ENCODE results near the gene SESN2. TPM values are rescaled to one million over a fixed set of nuclear protein-coding genes. Genes with fewer than 3 reads are reported as not detected.

Gene SESN2
- total and polyA plus RNA-seq, 2 experiments from 2014 or later: 40.2 to 50.7 TPM

DNA sequence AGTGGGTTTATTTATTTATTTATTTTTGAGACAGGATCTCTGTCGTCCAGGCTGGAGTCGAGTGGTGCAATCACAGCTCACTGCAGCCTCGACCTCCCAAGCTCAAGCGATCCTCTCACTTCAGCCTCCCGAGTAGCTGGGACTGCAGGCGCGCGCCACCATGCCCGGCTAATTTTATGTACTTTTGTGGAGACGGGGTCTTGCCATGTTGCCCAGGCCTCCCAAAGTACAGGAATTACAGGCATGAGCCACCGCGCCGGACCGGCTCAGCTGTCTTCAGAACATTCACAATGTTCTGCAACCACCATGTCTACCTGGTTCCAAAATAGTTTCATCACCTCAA is 26.1 kb upstream of the SESN2 start:
- Histone ChIP-seq H3K9me3 (ENCODE audit: low read depth) (no peaks in the 10 kb centered on the region), H3K36me3 (replicated peaks; ENCODE audit: insufficient read depth, low read depth) (no peaks in the 10 kb centered on the region), H3K9me2 (replicated peaks; ENCODE audit: insufficient read depth) (no peaks in the 10 kb centered on the region), H4K20me1 (ENCODE audit: insufficient read depth, poor library complexity, severe bottlenecking) (peaks cover 3% of the 10 kb centered on the region), H2AFZ (peak overlapping the region; percentile 22), H3K27ac (no peak overlapping the region), H3K4me1 (ENCODE audit: insufficient read depth) (peaks cover 13% of the 10 kb centered on the region), H3K4me2 (peak overlapping the region; percentile 55), H3K27me3 (no peaks in the 10 kb centered on the region), H3K4me3 (no peak overlapping the region), H3K79me2 (peaks cover 73% of the 10 kb centered on the region)
- TF ChIP-seq, protein P1, sequence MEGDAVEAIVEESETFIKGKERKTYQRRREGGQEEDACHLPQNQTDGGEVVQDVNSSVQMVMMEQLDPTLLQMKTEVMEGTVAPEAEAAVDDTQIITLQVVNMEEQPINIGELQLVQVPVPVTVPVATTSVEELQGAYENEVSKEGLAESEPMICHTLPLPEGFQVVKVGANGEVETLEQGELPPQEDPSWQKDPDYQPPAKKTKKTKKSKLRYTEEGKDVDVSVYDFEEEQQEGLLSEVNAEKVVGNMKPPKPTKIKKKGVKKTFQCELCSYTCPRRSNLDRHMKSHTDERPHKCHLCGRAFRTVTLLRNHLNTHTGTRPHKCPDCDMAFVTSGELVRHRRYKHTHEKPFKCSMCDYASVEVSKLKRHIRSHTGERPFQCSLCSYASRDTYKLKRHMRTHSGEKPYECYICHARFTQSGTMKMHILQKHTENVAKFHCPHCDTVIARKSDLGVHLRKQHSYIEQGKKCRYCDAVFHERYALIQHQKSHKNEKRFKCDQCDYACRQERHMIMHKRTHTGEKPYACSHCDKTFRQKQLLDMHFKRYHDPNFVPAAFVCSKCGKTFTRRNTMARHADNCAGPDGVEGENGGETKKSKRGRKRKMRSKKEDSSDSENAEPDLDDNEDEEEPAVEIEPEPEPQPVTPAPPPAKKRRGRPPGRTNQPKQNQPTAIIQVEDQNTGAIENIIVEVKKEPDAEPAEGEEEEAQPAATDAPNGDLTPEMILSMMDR (IDR thresholded peaks at IDR 0.05; ENCODE audit: poor library complexity): no peak
- no peak for TF ChIP-seq EZH2 (IDR thresholded peaks at IDR 0.05; ENCODE audit: borderline replicate concordance)
- no peak for TF ChIP-seq EZH2phosphoT487 (IDR thresholded peaks at IDR 0.05; ENCODE audit: low read depth, severe bottlenecking, unreplicated experiment)
- 78% methylated on average over 14 of the region's 14 CpGs for WGBS (ENCODE audit: low lambda C conversion rate, missing lambda C conversion rate)
- no peak for DNase-seq (ENCODE audit: low spot score)

DNA sequence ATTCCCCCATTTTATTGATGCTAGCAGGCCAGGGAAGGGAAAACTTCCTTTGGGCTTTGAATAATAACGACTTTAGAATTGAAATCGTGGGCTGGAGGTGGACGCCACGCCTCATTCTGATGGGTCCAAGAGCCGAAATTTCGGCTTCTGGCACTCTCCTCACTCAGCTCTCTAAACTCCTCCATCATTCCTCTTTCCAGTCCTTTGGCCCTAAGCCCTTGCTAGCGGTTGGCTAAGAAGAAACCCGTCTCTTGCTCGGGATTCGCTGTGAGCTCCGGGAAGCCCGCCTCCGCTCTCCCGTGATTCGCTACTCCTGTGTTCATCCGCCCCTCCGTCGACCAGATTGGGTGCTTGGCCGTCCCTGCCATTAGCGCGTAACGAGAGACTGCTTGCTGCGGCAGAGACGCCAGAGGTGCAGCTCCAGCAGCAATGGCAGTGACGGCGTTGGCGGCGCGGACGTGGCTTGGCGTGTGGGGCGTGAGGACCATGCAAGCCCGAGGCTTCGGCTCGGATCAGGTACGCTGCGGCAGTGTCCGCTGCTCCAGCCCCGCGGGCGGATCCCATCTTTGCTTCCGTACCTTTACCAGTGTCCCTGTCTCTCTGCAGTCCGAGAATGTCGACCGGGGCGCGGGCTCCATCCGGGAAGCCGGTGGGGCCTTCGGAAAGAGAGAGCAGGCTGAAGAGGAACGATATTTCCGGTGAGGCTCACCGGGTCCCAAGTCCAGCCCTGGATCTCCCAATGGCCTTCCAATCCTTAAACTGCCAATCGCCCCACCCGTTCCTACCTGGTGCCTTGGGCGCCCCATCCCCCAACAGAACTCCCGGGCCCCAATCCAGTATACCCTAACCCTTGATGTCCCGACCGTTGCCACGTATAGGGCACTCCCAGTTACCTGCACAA is 23.3 kb upstream of the SESN2 start, which contains the start of gene ATP5IF1:
ATP5IF1 (plus strand) TSS at position 370 of the 901 bp plus-strand sequence; CDS start at position 430, 60 bp downstream.
- Histone ChIP-seq H3K27me3 (no peaks in the 10 kb centered on the region), H3K27ac (peak within 1 kb of the TSS; percentile 89), H3K9me3 (ENCODE audit: low read depth) (no peaks in the 10 kb centered on the region), H3K4me1 (ENCODE audit: insufficient read depth) (peaks cover 13% of the 10 kb centered on the region), H3K4me2 (peak within 1 kb of the TSS; percentile 92), H3K36me3 (replicated peaks; ENCODE audit: insufficient read depth, low read depth) (no peaks in the 10 kb centered on the region), H4K20me1 (ENCODE audit: insufficient read depth, poor library complexity, severe bottlenecking) (peaks cover 3% of the 10 kb centered on the region), H3K9me2 (replicated peaks; ENCODE audit: insufficient read depth) (no peaks in the 10 kb centered on the region), H3K4me3 (peak within 1 kb of the TSS; percentile 65), H2AFZ (peak within 1 kb of the TSS; percentile 73), H3K79me2 (peaks cover 49% of the 10 kb centered on the region)
- TF ChIP-seq EZH2 (IDR thresholded peaks at IDR 0.05; ENCODE audit: borderline replicate concordance) (no peak), EZH2phosphoT487 (IDR thresholded peaks at IDR 0.05; ENCODE audit: low read depth, severe bottlenecking, unreplicated experiment) (no peak)
- TF ChIP-seq, protein P1 (IDR thresholded peaks at IDR 0.05; ENCODE audit: poor library complexity): no peak
- under 1% methylated on average over 60 of the region's 60 CpGs for WGBS (ENCODE audit: low lambda C conversion rate, missing lambda C conversion rate)
- peak; percentile 98 for DNase-seq (ENCODE audit: low spot score)

DNA sequence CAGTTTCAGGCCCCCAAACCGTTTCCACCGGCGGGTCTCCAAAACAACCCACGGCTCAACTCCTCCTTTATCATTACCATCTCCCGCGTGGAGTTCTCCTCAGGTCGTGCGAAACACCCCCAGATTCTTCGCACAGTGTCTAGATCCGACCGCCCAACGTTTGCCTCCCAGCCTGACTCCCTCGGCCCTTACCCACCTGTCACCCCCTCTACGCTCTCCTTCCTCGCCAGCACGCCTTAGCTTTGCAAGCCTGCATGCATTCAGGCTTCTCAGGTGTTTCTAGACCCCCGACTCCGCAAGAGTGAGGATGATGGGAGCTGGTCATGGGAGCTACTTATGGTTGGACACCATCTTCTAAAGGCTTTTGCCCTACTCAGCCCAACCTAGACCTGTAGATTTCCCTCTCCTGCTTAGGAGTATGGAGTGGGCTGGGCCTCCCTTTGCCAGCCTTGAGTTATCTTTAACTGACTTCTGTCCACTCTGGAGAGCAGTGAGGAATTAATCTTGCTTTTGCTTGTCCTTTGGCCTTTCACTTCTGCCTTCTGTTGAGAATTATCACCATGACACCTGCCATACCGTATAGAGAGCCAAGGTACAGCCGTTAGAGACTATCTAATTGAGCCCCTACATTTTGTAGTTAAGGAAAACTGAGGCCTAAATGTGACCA is 22.5 kb upstream of the SESN2 start:
- H3K27me3 ChIP-seq: no peaks in the 10 kb centered on the region
- H3K27ac ChIP-seq: peak overlapping the region; percentile 89
- no peak for TF ChIP-seq EZH2phosphoT487 (IDR thresholded peaks at IDR 0.05; ENCODE audit: low read depth, severe bottlenecking, unreplicated experiment)
- no peak for TF ChIP-seq EZH2 (IDR thresholded peaks at IDR 0.05; ENCODE audit: borderline replicate concordance)
- TF ChIP-seq, protein P1 (IDR thresholded peaks at IDR 0.05; ENCODE audit: poor library complexity): no peak
- H3K4me2 ChIP-seq: peak overlapping the region; percentile 92
- H2AFZ ChIP-seq: peak overlapping the region; percentile 54
- DNase-seq (ENCODE audit: low spot score): no peak
- WGBS (ENCODE audit: low lambda C conversion rate, missing lambda C conversion rate): 10% methylated on average over 20 of the region's 20 CpGs
- peaks cover 41% of the 10 kb centered on the region for H3K79me2 ChIP-seq
- no peaks in the 10 kb centered on the region for H3K36me3 ChIP-seq (replicated peaks; ENCODE audit: insufficient read depth, low read depth)
- H3K4me3 ChIP-seq: peak overlapping the region; percentile 65
- H4K20me1 ChIP-seq (ENCODE audit: insufficient read depth, poor library complexity, severe bottlenecking): peaks cover 3% of the 10 kb centered on the region
- H3K9me3 ChIP-seq (ENCODE audit: low read depth): no peaks in the 10 kb centered on the region
- peaks cover 11% of the 10 kb centered on the region for H3K4me1 ChIP-seq (ENCODE audit: insufficient read depth)
- H3K9me2 ChIP-seq (replicated peaks; ENCODE audit: insufficient read depth): no peaks in the 10 kb centered on the region
